Neural progenitor cell (in vitro differentiated cells): ENCODE data around the gene GPR34. TPM values are rescaled to one million over a fixed set of nuclear protein-coding genes. Genes with fewer than 3 reads are reported as not detected.

Source experiments
- DNase-seq: peaks from one replicate; pipeline ENCODE4 v3.0.0-alpha.2; 2016; ENCODE audit warnings: low spot score
- H2AFZ ChIP-seq: fragments of 200-600 bp; sonication (generic); replicated peaks from 2 replicates; pipeline ENCODE4 v1.6.1; 2016; ENCODE audit warnings: antibody characterized with exemption
- H3F3A ChIP-seq: fragments of 200-600 bp; sonication (generic); 2 replicates; pipeline ENCODE4 v1.6.1; 2016; ENCODE audit warnings: antibody characterized with exemption, low read depth
- H3K27ac ChIP-seq: fragments of 200-600 bp; sonication (generic); 2 replicates; pipeline ENCODE4 v1.5.1; 2016; ENCODE audit warnings: mild to moderate bottlenecking
- H3K27me3 ChIP-seq: fragments of 200-600 bp; sonication (generic); 2 replicates; pipeline ENCODE4 v1.6.1; 2016; ENCODE audit warnings: mild to moderate bottlenecking, moderate library complexity
- H3K36me3 ChIP-seq: fragments of 200-600 bp; sonication (generic); 2 replicates; pipeline ENCODE4 v1.5.1; 2016
- H3K4me1 ChIP-seq: fragments of 200-600 bp; sonication (generic); 2 replicates; pipeline ENCODE4 v1.6.1; 2016; ENCODE audit warnings: mixed run types
- H3K4me2 ChIP-seq: fragments of 200-600 bp; sonication (generic); 2 replicates; pipeline ENCODE4 v1.6.1; 2016
- H3K4me3 ChIP-seq: fragments of 200-600 bp; sonication (generic); 2 replicates; pipeline ENCODE4 v1.5.1; 2016
- H3K79me2 ChIP-seq: fragments of 200-600 bp; sonication (generic); 2 replicates; pipeline ENCODE4 v1.6.1; 2016; ENCODE audit warnings: low read depth
- H3K9ac ChIP-seq: fragments of 200-600 bp; sonication (generic); 2 replicates; pipeline ENCODE4 v1.6.1; 2016
- H3K9me3 ChIP-seq: fragments of 200-600 bp; sonication (generic); 2 replicates; pipeline ENCODE4 v1.5.1; 2016; ENCODE audit warnings: low read depth
- H4K20me1 ChIP-seq: fragments of 200-600 bp; sonication (generic); 2 replicates; pipeline ENCODE4 v1.6.1; 2016; ENCODE audit warnings: low read depth
- H3K27ac Mint-ChIP-seq: 3 replicates; pipeline ENCODE4 v1.8.0; 2021; ENCODE audit warnings: mixed read lengths
- H3K27me3 Mint-ChIP-seq: 2 replicates; pipeline ENCODE4 v1.8.0; 2022; ENCODE audit warnings: low read depth, mild to moderate bottlenecking, inconsistent platforms, moderate library complexity, mixed read lengths; ENCODE audit not compliant: insufficient read depth
- H3K36me3 Mint-ChIP-seq: 3 replicates; pipeline ENCODE4 v1.8.0; 2021; ENCODE audit warnings: mixed read lengths
- H3K4me1 Mint-ChIP-seq: 3 replicates; pipeline ENCODE4 v1.8.0; 2021; ENCODE audit warnings: mixed read lengths
- H3K4me3 Mint-ChIP-seq: 3 replicates; pipeline ENCODE4 v1.8.0; 2021; ENCODE audit warnings: mild to moderate bottlenecking, moderate library complexity, mixed read lengths
- H3K9me3 Mint-ChIP-seq: 3 replicates; pipeline ENCODE4 v1.8.0; 2020; ENCODE audit warnings: mixed read lengths
- CTCF ChIP-seq: fragments of 200-600 bp; sonication (generic); IDR thresholded peaks from 2 replicates; pipeline ENCODE4 v1.5.1; 2017; ENCODE audit warnings: antibody characterized with exemption, mild to moderate bottlenecking
- EZH2 ChIP-seq: fragments of 200-600 bp; sonication (generic); IDR thresholded peaks from 2 replicates; pipeline ENCODE4 v1.6.1; 2017; ENCODE audit warnings: antibody characterized with exemption, mild to moderate bottlenecking, moderate library complexity
- EZH2phosphoT487 ChIP-seq: fragments of 200-600 bp; sonication (generic); IDR thresholded peaks from 2 replicates; pipeline ENCODE4 v1.6.1; 2017; ENCODE audit warnings: antibody characterized with exemption
- total RNA-seq: library from RNA; depleted of rRNA; stranded (reverse); fragments of >200 nt; gene quantifications from 2 replicates; pipeline ENCODE4 v1.2.3, GENCODE V29; 2015; ENCODE audit warnings: low replicate concordance

The GPR34 gene
- total RNA-seq, 1 donor from 2014 or later = not detected

- Histone ChIP-seq H3K4me2 (no peak overlapping the region), H3F3A (peaks cover 4% of the 10 kb centered on the region), H3K27ac (no peak overlapping the region), H3K36me3 (no peaks in the 10 kb centered on the region), H3K79me2 (no peaks in the 10 kb centered on the region), H3K27me3 (no peaks in the 10 kb centered on the region), H2AFZ (no peak overlapping the region), H3K9ac (no peak overlapping the region), H3K9me3 (no peaks in the 10 kb centered on the region), H4K20me1 (no peaks in the 10 kb centered on the region), H3K4me1 (peaks cover 5% of the 10 kb centered on the region), H3K4me3 (no peak overlapping the region)
- DNase-seq = peak; percentile 22
- H3K27me3 Mint-ChIP-seq = no peaks in the 10 kb centered on the region
- peaks cover 6% of the 10 kb centered on the region for H3K4me1 Mint-ChIP-seq
- no peak overlapping the region for H3K27ac Mint-ChIP-seq
- TF ChIP-seq EZH2 = no peak
- no peak for TF ChIP-seq EZH2phosphoT487
- no peak for TF ChIP-seq CTCF
- H3K9me3 Mint-ChIP-seq = no peaks in the 10 kb centered on the region
- no peaks in the 10 kb centered on the region for H3K36me3 Mint-ChIP-seq
- H3K4me3 Mint-ChIP-seq = no peak overlapping the region
Observed at GRCh38 chrX:41732260-41732659, 43.5 kb downstream of the GPR34 start.

- no peak overlapping the region for H3K27ac ChIP-seq
- no peak for DNase-seq
Observed at GRCh38 chrX:41733939-41734338, 45.2 kb downstream of the GPR34 start.

GRCh38 chrX:41734530-41734929, 45.8 kb downstream of the GPR34 start:
- H3K9me3 Mint-ChIP-seq = no peaks in the 10 kb centered on the region
- DNase-seq = peak; percentile 33

More at GRCh38 chrX:41733939-41734338, 45.2 kb downstream of the GPR34 start:
- no peak overlapping the region for H3K4me3 ChIP-seq
- peaks cover 4% of the 10 kb centered on the region for H3F3A ChIP-seq
- Mint-ChIP-seq H3K27ac (no peak overlapping the region), H3K4me1 (peaks cover 6% of the 10 kb centered on the region), H3K36me3 (no peaks in the 10 kb centered on the region), H3K27me3 (no peaks in the 10 kb centered on the region), H3K9me3 (no peaks in the 10 kb centered on the region), H3K4me3 (no peak overlapping the region)
- H3K9me3 ChIP-seq = no peaks in the 10 kb centered on the region
- H3K9ac ChIP-seq = no peak overlapping the region
- H3K4me2 ChIP-seq = no peak overlapping the region
- no peaks in the 10 kb centered on the region for H4K20me1 ChIP-seq
- no peaks in the 10 kb centered on the region for H3K27me3 ChIP-seq
- no peak overlapping the region for H2AFZ ChIP-seq
- no peaks in the 10 kb centered on the region for H3K79me2 ChIP-seq
- H3K4me1 ChIP-seq = peaks cover 5% of the 10 kb centered on the region
- no peak for TF ChIP-seq EZH2
- TF ChIP-seq CTCF = no peak
- no peak for TF ChIP-seq EZH2phosphoT487
- H3K36me3 ChIP-seq = no peaks in the 10 kb centered on the region

More at GRCh38 chrX:41734530-41734929, 45.8 kb downstream of the GPR34 start:
- Histone ChIP-seq H2AFZ (no peak overlapping the region), H3K9ac (no peak overlapping the region), H4K20me1 (no peaks in the 10 kb centered on the region), H3F3A (peaks cover 4% of the 10 kb centered on the region), H3K36me3 (no peaks in the 10 kb centered on the region), H3K79me2 (no peaks in the 10 kb centered on the region), H3K4me2 (no peak overlapping the region), H3K4me1 (peaks cover 5% of the 10 kb centered on the region), H3K4me3 (no peak overlapping the region), H3K9me3 (no peaks in the 10 kb centered on the region), H3K27me3 (no peaks in the 10 kb centered on the region), H3K27ac (no peak overlapping the region)
- peak; percentile 56 for TF ChIP-seq CTCF
- no peak for TF ChIP-seq EZH2phosphoT487
- Mint-ChIP-seq H3K27me3 (no peaks in the 10 kb centered on the region), H3K36me3 (no peaks in the 10 kb centered on the region), H3K27ac (no peak overlapping the region), H3K4me1 (peaks cover 6% of the 10 kb centered on the region), H3K4me3 (no peak overlapping the region)
